HG03060 (cell line): ENCODE data around the gene BPIFA2.
"Not testable (repeated sequence)": the region's sequence is repeated elsewhere in the genome, so short reads cannot be mapped to it uniquely, and the experiment has no call there.

ENCODE experiments used
- ATAC-seq: cut with Tn5 transposase; IDR thresholded peaks from one replicate; pipeline ENCODE4 v1.9.1; 2021; ENCODE audit warnings: low read depth, moderate number of reproducible peaks; ENCODE audit not compliant: unreplicated experiment

BPIFA2 gene

GRCh38 chr20:33167859-33168258, at the start of gene BPIFA2:
Gene BPIFA2, plus strand, starts transcription at chr20:33168159. Its CDS starts 987 bp downstream, at chr20:33169146.
- no peak for ATAC-seq

GRCh38 chr20:33119725-33120720, 47.9 kb upstream of the BPIFA2 start:
- ATAC-seq = no peak

- ATAC-seq = no peak
Measured at GRCh38 chr20:33120934-33121333, 47.0 kb upstream of the BPIFA2 start.

GRCh38 chr20:33122297-33122696, 45.7 kb upstream of the BPIFA2 start:
- ATAC-seq = not testable (repeated sequence)

GRCh38 chr20:33124261-33124660, 43.7 kb upstream of the BPIFA2 start:
- no peak for ATAC-seq

GRCh38 chr20:33124994-33125393, 43.0 kb upstream of the BPIFA2 start:
- ATAC-seq = no peak

- no peak for ATAC-seq
Measured at GRCh38 chr20:33125983-33126382, 42.0 kb upstream of the BPIFA2 start.

- no peak for ATAC-seq
Measured at GRCh38 chr20:33127422-33128097, 40.4 kb upstream of the BPIFA2 start.

- no peak for ATAC-seq
Measured at GRCh38 chr20:33130568-33131061, 37.3 kb upstream of the BPIFA2 start.

- ATAC-seq = no peak
Measured at GRCh38 chr20:33131949-33132473, 35.9 kb upstream of the BPIFA2 start.

GRCh38 chr20:33132513-33133372, 35.2 kb upstream of the BPIFA2 start:
- no peak for ATAC-seq

- no peak for ATAC-seq
Measured at GRCh38 chr20:33133373-33133941, 34.5 kb upstream of the BPIFA2 start.

- ATAC-seq = no peak
Measured at GRCh38 chr20:33137195-33137594, 30.8 kb upstream of the BPIFA2 start.

GRCh38 chr20:33139467-33139866, 28.5 kb upstream of the BPIFA2 start:
- ATAC-seq = no peak

GRCh38 chr20:33145521-33145920, 22.4 kb upstream of the BPIFA2 start:
- no peak for ATAC-seq

GRCh38 chr20:33147299-33147698, 20.7 kb upstream of the BPIFA2 start:
- ATAC-seq = no peak

GRCh38 chr20:33148040-33148439, 19.9 kb upstream of the BPIFA2 start:
- ATAC-seq = no peak

- ATAC-seq = no peak
Measured at GRCh38 chr20:33154252-33154651, 13.7 kb upstream of the BPIFA2 start.

GRCh38 chr20:33158637-33159385, 9.1 kb upstream of the BPIFA2 start:
- no peak for ATAC-seq
